HG03457 (cell line): ENCODE measurements around the gene ZDHHC14.
"Not testable (repeated sequence)": the region's sequence is repeated elsewhere in the genome, so short reads cannot be mapped to it uniquely, and the experiment has no call there.

ENCODE experiments used
- ATAC-seq: cut with Tn5 transposase; IDR thresholded peaks from one replicate; pipeline ENCODE4 v1.9.1; 2021; ENCODE audit warnings: moderate number of reproducible peaks; ENCODE audit not compliant: unreplicated experiment

Gene ZDHHC14

GRCh38 chr6:157402996-157403685 lies 22.2 kb downstream of the ZDHHC14 start:
- ATAC-seq = no peak

- no peak for ATAC-seq
Observed at GRCh38 chr6:157403686-157404051, 22.7 kb downstream of the ZDHHC14 start.

GRCh38 chr6:157405986-157406385 lies 25.0 kb downstream of the ZDHHC14 start:
- no peak for ATAC-seq

GRCh38 chr6:157406661-157407060 lies 25.7 kb downstream of the ZDHHC14 start:
- ATAC-seq = no peak

GRCh38 chr6:157407646-157408045 lies 26.7 kb downstream of the ZDHHC14 start:
- ATAC-seq = no peak

GRCh38 chr6:157408427-157408826 lies 27.4 kb downstream of the ZDHHC14 start:
- ATAC-seq = not testable (repeated sequence)

- no peak for ATAC-seq
Observed at GRCh38 chr6:157410045-157410444, 29.1 kb downstream of the ZDHHC14 start.

GRCh38 chr6:157411368-157411767 lies 30.4 kb downstream of the ZDHHC14 start:
- no peak for ATAC-seq

GRCh38 chr6:157412791-157413190 lies 31.8 kb downstream of the ZDHHC14 start:
- ATAC-seq = no peak

- ATAC-seq = no peak
Observed at GRCh38 chr6:157420497-157420896, 39.5 kb downstream of the ZDHHC14 start.

- no peak for ATAC-seq
Observed at GRCh38 chr6:157424491-157425020, 43.6 kb downstream of the ZDHHC14 start.

GRCh38 chr6:157427969-157428368 lies 47.0 kb downstream of the ZDHHC14 start:
- ATAC-seq = no peak

GRCh38 chr6:157428427-157429202 lies 47.6 kb downstream of the ZDHHC14 start:
- no peak for ATAC-seq

GRCh38 chr6:157429248-157429647 lies 48.3 kb downstream of the ZDHHC14 start:
- ATAC-seq = no peak

GRCh38 chr6:157430834-157431233 lies 49.8 kb downstream of the ZDHHC14 start:
- ATAC-seq = no peak

- ATAC-seq = no peak
Observed at GRCh38 chr6:157432231-157432891, 51.4 kb downstream of the ZDHHC14 start.

- no peak for ATAC-seq
Observed at GRCh38 chr6:157432892-157433265, 51.9 kb downstream of the ZDHHC14 start.

GRCh38 chr6:157433678-157434081 lies 52.7 kb downstream of the ZDHHC14 start:
- no peak for ATAC-seq

GRCh38 chr6:157434349-157435033 lies 53.5 kb downstream of the ZDHHC14 start:
- no peak for ATAC-seq

GRCh38 chr6:157436219-157436943 lies 55.4 kb downstream of the ZDHHC14 start:
- ATAC-seq = no peak
